Epithelial cell of proximal tubule (primary cell): ENCODE results near the gene FHIT. TPM values are rescaled to one million over a fixed set of nuclear protein-coding genes. Genes with fewer than 3 reads are reported as not detected.

ENCODE experiments used
- DNase-seq: peaks from one replicate; pipeline ENCODE4 v3.0.0-alpha.2; 2011; ENCODE audit warnings: low read depth
- H3K4me3 ChIP-seq: 2 replicates; pipeline ENCODE4 v1.5.1; 2011; ENCODE audit warnings: low read depth, mild to moderate bottlenecking, low read length
- CTCF ChIP-seq: conservative IDR thresholded peaks from 2 replicates; pipeline ENCODE4 v1.5.1; 2012; ENCODE audit warnings: low read depth, mild to moderate bottlenecking, low read length
- total RNA-seq: library from RNA; depleted of rRNA; stranded (reverse); fragments of >200 nt; gene quantifications from 2 replicates; pipeline ENCODE4 v1.2.3, GENCODE V29; 2015

Gene FHIT
- total RNA-seq, 1 donor from 2014 or later: 3.7 TPM

- no peak overlapping the region for H3K4me3 ChIP-seq
- TF ChIP-seq CTCF: no peak
- DNase-seq: no peak
Observed at GRCh38 chr3:61253756-61254155, 2.5 kb upstream of the FHIT start.

DNA sequence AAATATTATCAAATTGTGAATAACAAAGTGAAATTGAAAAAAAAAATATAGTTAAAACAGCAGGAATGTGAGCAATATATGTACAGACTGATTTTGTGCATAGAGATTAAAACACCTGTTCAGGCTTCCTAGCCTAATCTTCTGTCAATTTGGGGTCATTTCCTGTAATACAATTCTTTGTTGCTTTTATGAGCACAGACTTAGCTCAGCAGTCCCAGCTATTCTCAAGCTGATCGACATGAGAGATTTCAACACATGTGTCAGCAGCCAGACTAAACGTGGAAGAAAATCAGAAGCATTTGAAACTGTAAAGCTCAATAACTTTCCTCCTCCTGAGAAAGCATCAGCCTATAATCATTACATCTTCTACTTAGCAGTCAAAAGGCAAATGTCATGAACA is 1.6 kb upstream of the FHIT start:
- H3K4me3 ChIP-seq: no peak overlapping the region
- no peak for DNase-seq
- no peak for TF ChIP-seq CTCF

- peak overlapping the region; percentile 70 for H3K4me3 ChIP-seq
- DNase-seq: no peak
- TF ChIP-seq CTCF: no peak
Observed at GRCh38 chr3:61250784-61251173, 473 bp downstream of the FHIT start.

GRCh38 chr3:61248496-61248895 is 2.8 kb downstream of the FHIT start:
- no peak for TF ChIP-seq CTCF
- no peak for DNase-seq
- no peak overlapping the region for H3K4me3 ChIP-seq

DNA sequence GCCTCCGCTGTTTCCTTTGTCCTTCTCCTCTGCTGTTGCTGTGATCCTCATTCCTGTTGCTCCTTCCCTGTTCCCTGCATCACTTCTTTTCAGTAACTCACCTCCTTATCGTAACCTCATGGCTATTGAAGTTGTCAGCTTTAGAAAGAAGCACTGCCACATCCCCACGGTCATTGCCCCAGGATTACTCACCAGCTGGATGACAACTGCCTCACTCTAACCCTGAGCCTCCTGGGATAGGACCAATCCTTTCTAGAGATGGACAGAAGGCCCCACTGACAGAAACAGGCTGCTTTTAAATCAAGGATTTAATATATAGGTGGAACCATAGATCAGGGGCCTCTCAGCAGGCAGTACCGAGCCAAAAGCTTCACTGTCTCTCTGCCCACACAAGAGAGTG is 4.1 kb downstream of the FHIT start:
- DNase-seq: no peak
- H3K4me3 ChIP-seq: no peak overlapping the region
- no peak for TF ChIP-seq CTCF

DNA sequence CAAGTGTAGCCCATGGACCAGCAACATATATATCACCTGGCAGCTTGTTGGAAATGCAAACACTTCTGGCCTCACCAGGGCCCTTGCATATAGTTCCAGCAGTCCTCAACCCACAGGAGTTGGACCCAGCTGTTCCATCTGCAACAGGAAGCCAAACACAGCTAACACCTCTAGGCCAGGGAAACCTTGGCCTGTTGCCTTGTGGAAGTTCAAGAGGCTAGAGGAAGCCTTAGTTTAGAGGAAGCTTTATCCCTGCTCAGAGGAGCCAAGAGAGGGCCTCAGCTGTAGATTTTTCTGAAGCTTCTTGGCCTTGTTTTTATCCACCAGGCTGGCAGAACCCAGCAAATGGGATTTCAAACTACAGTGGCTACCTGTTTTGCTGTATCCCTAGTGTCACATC is 11.4 kb downstream of the FHIT start:
- TF ChIP-seq CTCF: no peak
- no peak for DNase-seq
- H3K4me3 ChIP-seq: no peak overlapping the region

- H3K4me3 ChIP-seq: no peak overlapping the region
- no peak for DNase-seq
- no peak for TF ChIP-seq CTCF
Observed at GRCh38 chr3:61237858-61238257, 13.4 kb downstream of the FHIT start.
